Astrocyte of the cerebellum (primary cell): ENCODE data around the gene SIMC1.

ENCODE experiments used
- DNase-seq: peaks from one replicate; pipeline ENCODE4 v3.0.0-alpha.2; 2011; ENCODE audit warnings: low read depth
- H3K4me3 ChIP-seq: 2 replicates; pipeline ENCODE4 v1.5.1; 2011; ENCODE audit warnings: mild to moderate bottlenecking, low read depth, low read length, moderate library complexity
- in situ Hi-C: cut with HindIII; loops from 2 replicates; pipeline ENCODE4 v1.10.0; 2017; ENCODE audit warnings: low sequenced_read_pairs
- TF ChIP-seq, protein P1 (sequence below): IDR thresholded peaks from 2 replicates; pipeline ENCODE4 v1.5.1; 2012; ENCODE audit warnings: low read length, low read depth, moderate library complexity, mild to moderate bottlenecking; ENCODE audit errors: missing control alignments

SIMC1 gene

DNA sequence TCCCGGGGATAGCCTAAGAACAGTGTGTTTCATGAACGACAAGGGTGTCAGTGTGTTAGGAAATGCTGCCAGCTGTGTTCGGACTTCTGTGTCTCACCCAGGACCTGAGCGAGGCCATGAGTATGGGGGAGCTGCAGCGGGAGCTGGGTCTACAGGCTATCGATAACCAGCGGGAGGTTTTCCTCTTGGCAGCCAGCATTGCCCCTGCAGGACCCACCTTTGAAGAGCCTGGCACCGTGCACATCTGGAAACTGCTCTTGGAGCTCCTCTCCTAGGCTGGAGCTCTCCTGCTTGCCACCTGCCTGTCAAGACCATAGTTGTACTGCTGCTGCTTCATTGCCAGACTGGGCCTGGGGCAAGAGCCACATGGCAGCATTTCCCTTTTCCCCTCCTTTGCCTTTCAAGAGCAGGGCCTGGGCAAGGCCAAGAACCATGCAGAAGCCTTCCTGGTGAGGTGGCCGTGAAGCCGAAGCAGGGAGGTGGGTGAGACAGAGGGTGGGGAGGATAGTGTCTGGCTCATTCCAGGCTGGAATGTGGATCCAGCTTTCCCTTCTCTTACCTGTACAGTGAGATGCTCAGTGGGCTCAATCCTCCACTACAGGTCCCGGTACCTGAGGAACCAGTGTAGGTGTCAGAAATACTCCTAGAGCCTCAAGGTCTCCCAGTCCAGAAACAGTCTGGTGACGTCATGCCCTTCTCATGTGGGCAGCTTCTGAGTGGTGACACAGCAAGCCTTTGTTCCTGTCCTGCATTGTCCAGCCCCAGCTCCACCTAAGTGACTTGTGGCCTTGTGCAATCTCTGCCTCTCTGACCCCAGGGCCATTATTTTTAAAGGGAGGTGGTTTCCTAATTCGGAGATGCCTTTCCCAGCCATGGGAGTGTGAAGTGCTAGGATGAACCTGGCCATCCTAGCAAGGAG, 133.7 kb downstream of the SIMC1 start:
- H3K4me3 ChIP-seq, result no peak overlapping the region

DNA sequence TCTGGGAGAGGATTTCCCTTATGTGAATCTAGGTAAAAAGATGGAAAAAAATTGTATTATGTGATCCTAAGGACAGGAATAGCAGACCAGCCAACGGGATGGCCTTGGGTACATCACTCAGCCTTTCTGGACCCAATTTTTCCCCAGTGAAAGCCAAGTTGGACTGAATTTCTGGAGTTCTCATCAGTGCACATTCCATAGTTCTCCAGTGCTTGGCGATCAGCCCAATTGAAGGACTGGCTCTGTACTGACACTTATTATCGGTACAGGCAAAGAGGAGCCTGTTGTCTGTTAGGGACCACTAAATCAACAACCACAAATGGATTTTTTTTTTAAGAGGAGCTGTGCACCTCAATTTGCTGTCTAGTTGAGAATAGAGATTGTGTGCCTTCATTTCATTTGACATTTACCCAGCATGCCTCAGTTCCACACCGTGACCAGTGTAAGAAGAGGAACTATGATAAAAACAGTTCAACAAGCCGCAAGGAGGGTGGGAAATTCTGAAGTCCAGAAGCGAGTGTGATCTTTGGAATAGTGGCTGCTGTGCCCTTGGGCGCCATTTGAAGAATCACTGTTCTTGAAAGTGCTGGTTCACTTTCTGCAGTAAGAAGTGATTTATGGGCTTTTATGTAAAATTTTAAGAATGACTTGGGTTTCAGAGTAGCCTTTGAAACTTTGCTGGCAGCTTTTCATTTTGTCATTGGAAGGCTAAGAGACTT, 135.0 kb downstream of the SIMC1 start:
- no peak for DNase-seq
- no peak overlapping the region for H3K4me3 ChIP-seq
- TF ChIP-seq, protein P1, sequence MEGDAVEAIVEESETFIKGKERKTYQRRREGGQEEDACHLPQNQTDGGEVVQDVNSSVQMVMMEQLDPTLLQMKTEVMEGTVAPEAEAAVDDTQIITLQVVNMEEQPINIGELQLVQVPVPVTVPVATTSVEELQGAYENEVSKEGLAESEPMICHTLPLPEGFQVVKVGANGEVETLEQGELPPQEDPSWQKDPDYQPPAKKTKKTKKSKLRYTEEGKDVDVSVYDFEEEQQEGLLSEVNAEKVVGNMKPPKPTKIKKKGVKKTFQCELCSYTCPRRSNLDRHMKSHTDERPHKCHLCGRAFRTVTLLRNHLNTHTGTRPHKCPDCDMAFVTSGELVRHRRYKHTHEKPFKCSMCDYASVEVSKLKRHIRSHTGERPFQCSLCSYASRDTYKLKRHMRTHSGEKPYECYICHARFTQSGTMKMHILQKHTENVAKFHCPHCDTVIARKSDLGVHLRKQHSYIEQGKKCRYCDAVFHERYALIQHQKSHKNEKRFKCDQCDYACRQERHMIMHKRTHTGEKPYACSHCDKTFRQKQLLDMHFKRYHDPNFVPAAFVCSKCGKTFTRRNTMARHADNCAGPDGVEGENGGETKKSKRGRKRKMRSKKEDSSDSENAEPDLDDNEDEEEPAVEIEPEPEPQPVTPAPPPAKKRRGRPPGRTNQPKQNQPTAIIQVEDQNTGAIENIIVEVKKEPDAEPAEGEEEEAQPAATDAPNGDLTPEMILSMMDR, result no peak
- in situ Hi-C loops, result no loop called here

More for the DNA sequence above, 133.7 kb downstream of the SIMC1 start:
- TF ChIP-seq, protein P1, result no peak
- in situ Hi-C loops, result no loop called here
- no peak for DNase-seq

DNA sequence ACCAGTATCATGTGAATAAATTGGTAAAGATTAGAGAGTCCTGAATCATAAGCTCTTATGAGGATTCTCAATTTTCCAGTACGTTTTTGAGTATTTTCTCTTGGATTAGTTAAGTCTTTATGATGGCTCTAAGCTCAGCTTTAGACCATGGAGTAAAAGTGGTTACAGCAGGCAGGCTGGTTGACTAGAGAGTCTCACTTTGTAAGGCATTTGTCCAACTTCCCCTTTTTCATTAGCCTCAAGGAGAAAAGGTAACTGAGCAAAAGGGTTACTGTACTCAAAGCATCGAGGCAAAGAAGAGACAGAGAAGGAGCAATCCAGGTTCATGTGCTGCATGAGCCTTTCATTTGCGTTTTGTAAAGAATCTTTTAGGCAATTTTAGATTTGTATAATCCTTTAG, 141.7 kb downstream of the SIMC1 start:
- in situ Hi-C loops, result no loop called here
- DNase-seq, result no peak
- TF ChIP-seq, protein P1, result no peak
- H3K4me3 ChIP-seq, result no peak overlapping the region

DNA sequence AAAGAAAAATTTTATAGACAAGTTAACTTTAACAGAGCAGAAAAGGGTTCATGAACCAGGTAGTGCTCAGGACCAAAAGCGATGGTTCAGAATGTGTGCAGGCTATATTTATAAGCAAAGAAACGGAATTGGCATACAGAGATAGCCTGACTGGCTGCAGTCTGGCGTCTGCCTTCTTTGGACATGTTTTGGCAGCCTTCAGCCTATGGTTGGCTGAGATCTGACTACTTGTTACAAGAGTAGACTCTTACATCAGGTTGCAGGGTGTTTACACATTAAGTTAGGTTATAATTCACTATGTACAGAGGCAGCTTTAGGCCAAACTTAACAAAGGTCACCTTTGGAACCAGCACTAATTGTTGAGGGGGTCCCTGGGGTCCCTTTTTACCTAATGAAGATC, 143.2 kb downstream of the SIMC1 start:
- TF ChIP-seq, protein P1, result no peak
- in situ Hi-C loops, result no loop called here
- H3K4me3 ChIP-seq, result no peak overlapping the region
- DNase-seq, result no peak

DNA sequence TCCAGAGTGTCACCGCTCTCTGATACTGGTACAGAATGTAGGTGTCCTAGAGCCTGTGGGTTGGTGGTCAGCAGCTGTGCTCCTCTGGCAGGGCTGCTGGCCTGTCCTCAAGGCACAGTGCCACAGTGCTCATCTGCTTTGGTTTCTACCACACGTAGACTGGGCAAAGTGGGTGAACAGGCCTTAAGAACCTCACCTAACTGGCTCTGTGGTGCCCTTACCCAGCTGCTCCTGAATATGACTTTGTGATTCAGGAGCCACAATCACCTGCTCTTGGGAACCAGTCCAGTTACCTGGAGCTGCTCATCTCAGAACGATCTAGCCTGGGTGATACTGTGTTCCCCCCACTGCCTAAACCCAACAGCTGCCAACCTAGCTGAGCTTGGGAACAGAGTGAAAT, 143.8 kb downstream of the SIMC1 start:
- no peak for DNase-seq
- in situ Hi-C loops, result no loop called here
- no peak overlapping the region for H3K4me3 ChIP-seq
- TF ChIP-seq, protein P1, result no peak

DNA sequence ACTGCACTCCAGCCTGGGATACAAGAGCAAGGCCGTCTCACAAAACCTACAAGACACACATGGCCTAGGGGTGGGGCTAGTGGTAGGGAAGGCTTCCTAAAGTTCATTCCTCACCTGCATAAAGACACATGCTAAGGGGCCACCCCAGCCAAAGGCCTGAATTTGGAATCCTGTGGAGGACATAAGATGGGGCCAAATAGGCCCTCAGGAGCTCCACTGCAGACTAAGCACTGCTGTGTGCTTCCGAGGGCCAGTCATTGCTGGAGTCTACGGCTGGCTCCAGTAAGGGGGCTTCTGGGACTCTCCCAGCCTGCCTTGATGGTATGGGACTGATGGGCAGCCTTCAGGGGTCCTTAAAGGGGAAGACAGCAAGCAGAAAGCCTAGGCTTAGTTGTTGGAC, 144.5 kb downstream of the SIMC1 start:
- H3K4me3 ChIP-seq, result no peak overlapping the region
- TF ChIP-seq, protein P1, result no peak
- in situ Hi-C loops, result no loop called here
- DNase-seq, result no peak
